GM23338 (cell line): ENCODE results near the gene ITPRID1. TPM values are rescaled to one million over a fixed set of nuclear protein-coding genes. Genes with fewer than 3 reads are reported as not detected.
"Not testable (repeated sequence)": the region's sequence is repeated elsewhere in the genome, so short reads cannot be mapped to it uniquely, and the experiment has no call there.

Experiments used
- ATAC-seq: fragments of 200-7000 bp; cut with Tn5 transposase; 3 replicates; pipeline ENCODE4 v1.9.1; 2020
- DNase-seq: peaks from one replicate; pipeline ENCODE4 v3.0.0-alpha.2; 2015; ENCODE audit warnings: low spot score
- H2AFZ ChIP-seq: fragments of 200-600 bp; sonication (generic); 2 replicates; pipeline ENCODE4 v1.8.0; 2016; ENCODE audit warnings: antibody characterized with exemption, mild to moderate bottlenecking, moderate library complexity
- H3F3A ChIP-seq: fragments of 200-600 bp; sonication (generic); replicated peaks from 2 replicates; pipeline ENCODE4 v1.8.0; 2017; ENCODE audit warnings: antibody characterized with exemption, mixed run types, low read depth
- H3K27ac ChIP-seq: fragments of 200-600 bp; sonication (generic); 2 replicates; pipeline ENCODE4 v1.6.1; 2016; ENCODE audit warnings: low read depth
- H3K27me3 ChIP-seq: fragments of 200-600 bp; sonication (generic); 2 replicates; pipeline ENCODE4 v1.8.0; 2016; ENCODE audit warnings: mild to moderate bottlenecking, mixed run types, moderate library complexity; ENCODE audit not compliant: insufficient read depth
- H3K36me3 ChIP-seq: fragments of 200-600 bp; sonication (generic); 2 replicates; pipeline ENCODE4 v1.8.0; 2016; ENCODE audit warnings: mild to moderate bottlenecking; ENCODE audit not compliant: insufficient read depth
- H3K4me1 ChIP-seq: fragments of 200-600 bp; sonication (generic); 2 replicates; pipeline ENCODE4 v1.8.0; 2016; ENCODE audit warnings: mild to moderate bottlenecking, moderate library complexity; ENCODE audit not compliant: insufficient read depth
- H3K4me2 ChIP-seq: fragments of 200-600 bp; sonication (generic); 2 replicates; pipeline ENCODE4 v1.7.1; 2017; ENCODE audit warnings: mixed run types
- H3K4me3 ChIP-seq: fragments of 200-600 bp; sonication (generic); 2 replicates; pipeline ENCODE4 v1.6.1; 2016; ENCODE audit warnings: mixed run types
- H3K79me2 ChIP-seq: fragments of 200-600 bp; sonication (generic); replicated peaks from 2 replicates; pipeline ENCODE4 v1.8.0; 2017; ENCODE audit warnings: mild to moderate bottlenecking; ENCODE audit not compliant: insufficient read depth
- H3K9me2 ChIP-seq: fragments of 200-600 bp; sonication (generic); 2 replicates; pipeline ENCODE4 v1.8.0; 2017; ENCODE audit not compliant: insufficient read depth
- H4K20me1 ChIP-seq: fragments of 200-600 bp; sonication (generic); replicated peaks from 2 replicates; pipeline ENCODE4 v1.8.0; 2017; ENCODE audit warnings: mild to moderate bottlenecking; ENCODE audit not compliant: insufficient read depth
- H3K27ac Mint-ChIP-seq: 2 replicates; pipeline ENCODE4 v1.8.0; 2020; ENCODE audit warnings: inconsistent platforms, mild to moderate bottlenecking, moderate library complexity, mixed read lengths
- H3K27me3 Mint-ChIP-seq: 3 replicates; pipeline ENCODE4 v1.8.0; 2022; ENCODE audit warnings: low read depth, mild to moderate bottlenecking, moderate library complexity, mixed read lengths, inconsistent platforms; ENCODE audit not compliant: insufficient read depth, poor library complexity
- H3K36me3 Mint-ChIP-seq: 3 replicates; pipeline ENCODE4 v1.8.0; 2021; ENCODE audit warnings: low read depth, mild to moderate bottlenecking, inconsistent platforms, moderate library complexity, mixed read lengths
- H3K4me1 Mint-ChIP-seq: 3 replicates; pipeline ENCODE4 v1.8.0; 2020; ENCODE audit warnings: mild to moderate bottlenecking, inconsistent platforms, mixed read lengths
- H3K4me3 Mint-ChIP-seq: 3 replicates; pipeline ENCODE4 v1.8.0; 2021; ENCODE audit warnings: moderate library complexity, mild to moderate bottlenecking, inconsistent platforms, mixed read lengths
- H3K9me3 Mint-ChIP-seq: 3 replicates; pipeline ENCODE4 v1.8.0; 2020; ENCODE audit warnings: moderate library complexity, mild to moderate bottlenecking, inconsistent platforms, mixed read lengths
- ETS1 ChIP-seq: IDR thresholded peaks from 2 replicates; pipeline ENCODE4 v1.6.1; 2016; ENCODE audit warnings: antibody characterized with exemption
- NANOG ChIP-seq: IDR thresholded peaks from 2 replicates; pipeline ENCODE4 v1.6.1; 2016; ENCODE audit warnings: antibody characterized with exemption, borderline replicate concordance
- ZNF462 ChIP-seq: fragments of 250-450 bp; sonication (Bioruptor Pico); IDR thresholded peaks from 2 replicates; pipeline ENCODE4 v1.5.0; 2020; ENCODE audit warnings: mild to moderate bottlenecking, moderate library complexity
- polyA plus RNA-seq: library from polyadenylated mRNA; unstranded; fragments of >200 nt; fragmentation: Nextera tagmentation; extraction: Ambion mirVana; gene quantifications from 2 replicates; pipeline ENCODE4 v1.2.1, GENCODE V29; 2016
- total RNA-seq: library from RNA; depleted of rRNA; stranded (reverse); fragments of >200 nt; shearing (Covaris generic); gene quantifications from 2 replicates; pipeline ENCODE4 v1.2.3, GENCODE V29; 2014

Gene ITPRID1
- total and polyA plus RNA-seq, 2 experiments from 2014 or later: 0.05 to 0.45 TPM

- TF ChIP-seq ETS1 (no peak), ZNF462 (CRISPR knock-in tag) (no peak), NANOG (no peak)
Measured at GRCh38 chr7:31529103-31529502, 15.2 kb downstream of the ITPRID1 start (continued).

- H3F3A ChIP-seq, ATAC-seq, H3K27ac ChIP-seq, H3K4me3 ChIP-seq, H3K27me3 ChIP-seq, H3K4me3 Mint-ChIP-seq, H3K4me1 Mint-ChIP-seq, H3K4me2 ChIP-seq, H2AFZ ChIP-seq, H3K9me2 ChIP-seq, H3K27me3 Mint-ChIP-seq, H3K36me3 ChIP-seq, DNase-seq, H3K27ac Mint-ChIP-seq, H3K79me2 ChIP-seq, H4K20me1 ChIP-seq, H3K4me1 ChIP-seq: not testable (repeated sequence)
- peaks cover 16% of the 10 kb centered on the region; the same call in 2 of the 3 replicates for H3K36me3 Mint-ChIP-seq
- H3K9me3 Mint-ChIP-seq: peaks cover 15% of the 10 kb centered on the region
Measured at GRCh38 chr7:31540651-31541185, 26.8 kb downstream of the ITPRID1 start.
